NCI-H1417 (cell line): ENCODE measurements around the gene USP1.

ENCODE experiments used
- DNase-seq, 3 experiments: peaks; one replicate each; lab custom pipeline; 2025; lab: John Stamatoyannopoulos, UW

USP1 gene

GRCh38 chr1:62484824-62485468 is 48.1 kb downstream of the USP1 start:
- DNase-seq = no peak

DNA sequence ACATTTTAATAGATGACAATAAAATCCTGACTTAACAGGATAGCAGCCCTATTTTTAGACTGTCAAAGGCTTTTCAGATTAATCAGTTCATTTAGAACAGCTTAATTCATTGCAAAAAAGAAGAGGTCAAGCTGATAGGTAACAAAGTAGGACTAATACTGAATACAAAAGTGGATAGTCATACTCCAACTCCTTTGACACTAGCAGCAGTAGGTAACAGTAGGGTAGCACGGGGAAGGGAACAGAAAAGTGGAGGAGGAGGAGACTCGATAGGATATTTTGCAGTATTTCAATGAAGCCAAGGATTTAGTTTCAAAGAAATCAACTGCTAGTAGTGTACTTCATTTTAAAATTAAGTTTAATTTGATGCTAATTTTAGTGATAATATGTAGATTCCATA is 51.1 kb downstream of the USP1 start:
- DNase-seq = no peak

GRCh38 chr1:62492521-62492920 is 55.7 kb downstream of the USP1 start:
- no peak for DNase-seq

GRCh38 chr1:62493656-62494055 is 56.8 kb downstream of the USP1 start:
- no peak for DNase-seq

GRCh38 chr1:62494137-62494536 is 57.3 kb downstream of the USP1 start:
- no peak for DNase-seq

GRCh38 chr1:62500210-62500609 is 63.4 kb downstream of the USP1 start:
- no peak for DNase-seq
